Spleen (tissue), 11 donors: Measurements from ENCODE around the gene DGUOK. TPM values are rescaled to one million over a fixed set of nuclear protein-coding genes. Genes with fewer than 3 reads are reported as not detected.
"Not testable (repeated sequence)": the region's sequence is repeated elsewhere in the genome, so short reads cannot be mapped to it uniquely, and the experiment has no call there.

Source experiments
- DNase-seq: peaks from one replicate; pipeline ENCODE4 v3.0.0-alpha.2; 2020
- H3K27ac ChIP-seq, 8 donors: fragments of 200-600 bp; sonication (generic) in 7 of 8; 1 replicate in 4 of 8; 2 replicates in 4 of 8; pipeline versions ENCODE4 v1.5.0 to v1.8.0; 2016 to 2021; ENCODE audit warnings: inconsistent platforms in 4 of 8, mild to moderate bottlenecking in 4 of 8, moderate library complexity in 1 of 8
- H3K27me3 ChIP-seq, 7 donors: fragments of 200-600 bp; sonication (generic) in 6 of 7; replicated peaks in 1 of 7; 1 replicate in 4 of 7; 2 replicates in 3 of 7; pipeline versions ENCODE4 v1.5.0 to v1.8.0; 2016 to 2021; ENCODE audit warnings: inconsistent platforms in 3 of 7, mild to moderate bottlenecking in 1 of 7
- H3K36me3 ChIP-seq, 6 donors: fragments of 200-600 bp; sonication (generic) in 5 of 6; 1 replicate in 4 of 6; 2 replicates in 2 of 6; pipeline versions ENCODE4 v1.5.0 to v1.8.0; 2016 to 2021; ENCODE audit warnings: inconsistent platforms in 2 of 6
- H3K4me1 ChIP-seq, 6 donors: fragments of 200-600 bp; sonication (generic) in 5 of 6; 1 replicate in 3 of 6; 2 replicates in 3 of 6; pipeline versions ENCODE4 v1.5.0 to v1.8.0; 2016 to 2021; ENCODE audit warnings: inconsistent platforms in 3 of 6
- H3K4me3 ChIP-seq, 8 donors: fragments of 200-600 bp; sonication (generic) in 7 of 8; 1 replicate in 4 of 8; 2 replicates in 4 of 8; pipeline versions ENCODE4 v1.5.0 to v1.8.0; 2016 to 2021; ENCODE audit warnings: inconsistent platforms in 4 of 8, mild to moderate bottlenecking in 4 of 8, moderate library complexity in 2 of 8
- H3K9me3 ChIP-seq, 8 donors: fragments of 200-600 bp; sonication (generic) in 7 of 8; 1 replicate in 4 of 8; 2 replicates in 4 of 8; pipeline versions ENCODE4 v1.5.0 to v1.8.0; 2016 to 2021; ENCODE audit warnings: inconsistent platforms in 4 of 8
- CTCF ChIP-seq, 11 experiments: fragments of 200-600 bp in 7 of 11; fragments of 450-650 bp in 4 of 11; sonication (generic) in 4 of 11; IDR thresholded peaks in 8 of 11; conservative IDR thresholded peaks in 3 of 11; 1 replicate in 7 of 11; 2 replicates in 4 of 11; pipeline versions ENCODE4 v1.4.0 to v1.8.0; 2016 to 2021; ENCODE audit warnings: antibody characterized with exemption in 11 of 11, inconsistent platforms in 4 of 11, mild to moderate bottlenecking in 1 of 11
- POLR2A ChIP-seq, 3 donors: fragments of 450-650 bp; IDR thresholded peaks; one replicate each; pipeline ENCODE4 v1.5.1; 2017; ENCODE audit warnings: antibody characterized with exemption in 3 of 3, mild to moderate bottlenecking in 1 of 3
- POLR2AphosphoS5 ChIP-seq, 3 donors: sonication (generic); formaldehyde crosslinking; IDR thresholded peaks; one replicate each; pipeline ENCODE4 v1.5.1; 2017; ENCODE audit warnings: antibody characterized with exemption in 3 of 3
- WGBS, 5 donors: extraction: QIAGEN DNeasy Blood & Tissue Kit in 3 of 5; methylation state at CpG; one replicate each; pipeline versions ENCODE4 v1.1.5 to v1.1.7; 2013 to 2018; 5-methylcytosine and 5-hydroxymethylcytosine counted together
- intact Hi-C: fragments of 100-400 bp; cut with DNase I; formaldehyde crosslinking; loops from one replicate; pipeline ENCODE4 v1.15.0; 2023; ENCODE audit warnings: low total_unique reads
- polyA plus RNA-seq, 3 donors: library from polyadenylated mRNA; stranded (reverse); fragments of 200-250 nt; gene quantifications; one replicate each; pipeline ENCODE4 v1.2.1, GENCODE V29; 2013
- total RNA-seq, 7 donors: library from RNA; depleted of rRNA in 3 of 7; stranded (reverse); fragments of >200 nt in 3 of 7; fragmentation: NEBNext Ultra II Directional in 4 of 7; extraction: Animal tissue kit (Norgen Biotek cat#: 25700) in 4 of 7; gene quantifications; one replicate each; pipeline versions ENCODE4 v1.1.0 to v1.2.1, GENCODE V29; 2016 to 2021
- donor health status: healthy with polysubstance abuse.
- donor health status: DM: no; HTN: no; CAD: no; lungs with moderate emphysema.
- donor health status: DM: no; HTN: no; CAD: no.
- donor health status: Bipolar disorder and iron deficiency.
- donor health status: healthy.
- donor health status: DM: no; HTN: no; CAD: no.
- donor health status: DM: yes; HTN: yes; CAD: no.

DGUOK gene
- total and polyA plus RNA-seq, 10 donors = 41.3 to 120 (median 57.1) TPM

GRCh38 chr2:73937103-73937885 is 10.6 kb downstream of the DGUOK start:
- DNase-seq = no peak
- TF ChIP-seq POLR2AphosphoS5 (IDR thresholded peaks at IDR 0.05) (no peak), CTCF (IDR thresholded peaks at IDR 0.05 in 8 of 11, conservative IDR thresholded peaks at IDR 0.05 in 3 of 11) (no peak), POLR2A (IDR thresholded peaks at IDR 0.05) (no peak)
- H3K27ac ChIP-seq = no peak overlapping the region
- H3K4me1 ChIP-seq = peaks cover 0 to 96% (median 25%) of the 10 kb centered on the region in 6 donors
- H3K4me3 ChIP-seq = no peak overlapping the region
- H3K36me3 ChIP-seq = peaks cover 0 to 93% (median 23%) of the 10 kb centered on the region in 6 donors
- no peaks in the 10 kb centered on the region for H3K27me3 ChIP-seq
- intact Hi-C loops = no loop called here
- 87 to 96% (median 90%) methylated on average over 4 of the region's 4 CpGs for WGBS, 5 donors
- no peaks in the 10 kb centered on the region for H3K9me3 ChIP-seq

- Histone ChIP-seq H3K27ac (no peak overlapping the region), H3K4me1 (peaks cover 0 to 93% (median 22%) of the 10 kb centered on the region in 6 donors), H3K9me3 (no peaks in the 10 kb centered on the region), H3K27me3 (no peaks in the 10 kb centered on the region), H3K36me3 (peaks cover 0 to 93% (median 17%) of the 10 kb centered on the region in 6 donors), H3K4me3 (no peak overlapping the region)
- intact Hi-C loops = no loop called here
- DNase-seq = no peak
- TF ChIP-seq POLR2AphosphoS5 (IDR thresholded peaks at IDR 0.05) (no peak), POLR2A (IDR thresholded peaks at IDR 0.05) (no peak), CTCF (IDR thresholded peaks at IDR 0.05 in 8 of 11, conservative IDR thresholded peaks at IDR 0.05 in 3 of 11) (no peak)
These were observed 11.2 kb downstream of the DGUOK start for GRCh38 chr2:73937899-73938298.

GRCh38 chr2:73938718-73939352 is 12.2 kb downstream of the DGUOK start:
- Histone ChIP-seq H3K4me1 (peaks cover 0 to 86% (median 19%) of the 10 kb centered on the region in 6 donors), H3K4me3 (no peak overlapping the region), H3K36me3 (peaks cover 0 to 94% (median 10%) of the 10 kb centered on the region in 6 donors), H3K9me3 (no peaks in the 10 kb centered on the region), H3K27me3 (no peaks in the 10 kb centered on the region), H3K27ac (no peak overlapping the region)
- TF ChIP-seq POLR2A (IDR thresholded peaks at IDR 0.05) (no peak), POLR2AphosphoS5 (IDR thresholded peaks at IDR 0.05) (no peak)
- WGBS, 5 donors = 79 to 90% (median 84%) methylated on average over 5 of the region's 5 CpGs
- DNase-seq = no peak
- intact Hi-C loops = no loop called here

- H3K4me3 ChIP-seq = no peak overlapping the region
- intact Hi-C loops = no loop called here
- peaks cover 0 to 87% (median 22%) of the 10 kb centered on the region in 6 donors for H3K4me1 ChIP-seq
- 70 to 88% (median 83%) methylated on average over 2 of the region's 2 CpGs for WGBS, 5 donors
- no peaks in the 10 kb centered on the region for H3K9me3 ChIP-seq
- H3K27ac ChIP-seq = no peak overlapping the region
- H3K36me3 ChIP-seq = peaks cover 0 to 94% (median 9%) of the 10 kb centered on the region in 6 donors
- no peak for DNase-seq
- H3K27me3 ChIP-seq = no peaks in the 10 kb centered on the region
- TF ChIP-seq POLR2A (IDR thresholded peaks at IDR 0.05) (no peak), CTCF (IDR thresholded peaks at IDR 0.05 in 8 of 11, conservative IDR thresholded peaks at IDR 0.05 in 3 of 11) (no peak), POLR2AphosphoS5 (IDR thresholded peaks at IDR 0.05) (no peak)
These were observed 12.7 kb downstream of the DGUOK start for GRCh38 chr2:73939419-73939818.

- H3K27me3 ChIP-seq, H3K4me3 ChIP-seq, DNase-seq, intact Hi-C loops, H3K27ac ChIP-seq, H3K9me3 ChIP-seq: not testable (repeated sequence)
- peaks cover 0 to 88% (median 25%) of the 10 kb centered on the region in 6 donors for H3K4me1 ChIP-seq
- peaks cover 2 to 94% (median 12%) of the 10 kb centered on the region in 6 donors for H3K36me3 ChIP-seq
- WGBS, 5 donors = 93 to 100% (median 100%) methylated on average over 1 of the region's 1 CpG
These were observed 13.4 kb downstream of the DGUOK start for GRCh38 chr2:73940066-73940465.
